ENCODE data around the gene C1orf232. TPM values are rescaled to one million over a fixed set of nuclear protein-coding genes. Genes with fewer than 3 reads are reported as not detected.

Gene C1orf232
- total and polyA plus RNA-seq, 2 of the 13 experiments (the other 11 are each of a cell fraction or from before 2014, with no cell fraction given) = not detected

DNA sequence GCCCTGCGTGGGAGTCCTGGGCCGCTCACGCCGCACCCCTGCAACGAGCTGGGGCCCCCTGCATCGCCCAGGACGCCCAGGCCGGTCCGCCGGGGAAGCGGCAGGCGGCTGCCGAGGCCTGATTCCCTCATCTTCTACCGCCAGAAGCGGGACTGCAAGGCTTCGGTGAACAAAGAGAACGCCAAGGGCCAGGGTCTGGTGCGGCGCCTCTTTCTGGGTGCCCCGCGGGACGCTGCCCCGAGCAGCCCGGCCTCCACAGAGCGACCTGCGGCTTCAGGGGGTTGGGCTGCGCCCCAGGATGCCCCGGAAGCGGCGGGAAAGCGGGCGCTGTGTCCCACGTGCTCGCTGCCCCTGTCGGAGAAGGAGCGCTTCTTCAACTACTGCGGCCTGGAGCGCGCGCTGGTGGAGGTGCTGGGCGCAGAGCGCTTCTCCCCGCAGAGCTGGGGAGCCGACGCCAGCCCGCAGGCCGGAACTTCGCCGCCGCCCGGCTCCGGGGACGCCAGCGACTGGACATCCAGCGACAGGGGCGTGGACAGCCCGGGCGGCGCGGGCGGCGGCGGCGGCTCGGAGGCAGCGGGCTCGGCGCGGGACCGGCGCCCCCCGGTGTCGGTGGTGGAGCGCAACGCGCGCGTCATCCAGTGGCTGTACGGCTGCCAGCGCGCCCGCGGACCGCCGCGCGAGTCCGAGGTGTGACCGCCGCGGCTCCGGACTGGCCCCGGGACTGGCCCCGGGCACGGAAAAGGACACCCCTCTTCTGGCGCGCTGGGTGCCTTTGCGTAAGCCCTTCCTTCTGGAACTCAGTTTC is 7.1 kb downstream of the C1orf232 start (continued):
- TF ChIP-seq, protein P1, sequence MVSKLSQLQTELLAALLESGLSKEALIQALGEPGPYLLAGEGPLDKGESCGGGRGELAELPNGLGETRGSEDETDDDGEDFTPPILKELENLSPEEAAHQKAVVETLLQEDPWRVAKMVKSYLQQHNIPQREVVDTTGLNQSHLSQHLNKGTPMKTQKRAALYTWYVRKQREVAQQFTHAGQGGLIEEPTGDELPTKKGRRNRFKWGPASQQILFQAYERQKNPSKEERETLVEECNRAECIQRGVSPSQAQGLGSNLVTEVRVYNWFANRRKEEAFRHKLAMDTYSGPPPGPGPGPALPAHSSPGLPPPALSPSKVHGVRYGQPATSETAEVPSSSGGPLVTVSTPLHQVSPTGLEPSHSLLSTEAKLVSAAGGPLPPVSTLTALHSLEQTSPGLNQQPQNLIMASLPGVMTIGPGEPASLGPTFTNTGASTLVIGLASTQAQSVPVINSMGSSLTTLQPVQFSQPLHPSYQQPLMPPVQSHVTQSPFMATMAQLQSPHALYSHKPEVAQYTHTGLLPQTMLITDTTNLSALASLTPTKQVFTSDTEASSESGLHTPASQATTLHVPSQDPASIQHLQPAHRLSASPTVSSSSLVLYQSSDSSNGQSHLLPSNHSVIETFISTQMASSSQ (IDR thresholded peaks at IDR 0.05; ENCODE audit: low read depth) = no peak
- TF ChIP-seq, protein P1 (CRISPR knock-in tag; IDR thresholded peaks at IDR 0.05; ENCODE audit: borderline replicate concordance) = no peak
- TF ChIP-seq CENPT (CRISPR knock-in tag; IDR thresholded peaks at IDR 0.05; ENCODE audit: low read depth) (no peak), FLYWCH1 (CRISPR knock-in tag; IDR thresholded peaks at IDR 0.05) (no peak), ZNF260 (CRISPR knock-in tag; IDR thresholded peaks at IDR 0.05; ENCODE audit: borderline replicate concordance, low read depth) (no peak), MBD4 (IDR thresholded peaks at IDR 0.05; ENCODE audit: borderline replicate concordance, low read length) (no peak), MYPOP (CRISPR knock-in tag; IDR thresholded peaks at IDR 0.05) (0 out of 2 replicates have a peak, but pooled peaks have one; percentile 57), HINFP (CRISPR knock-in tag; IDR thresholded peaks at IDR 0.05; ENCODE audit: low read depth) (no peak), ZNF75D (CRISPR knock-in tag; IDR thresholded peaks at IDR 0.05; ENCODE audit: borderline replicate concordance) (no peak), ZNF556 (CRISPR knock-in tag; IDR thresholded peaks at IDR 0.05; ENCODE audit: borderline replicate concordance) (no peak), ZNF441 (CRISPR knock-in tag; IDR thresholded peaks at IDR 0.05; ENCODE audit: borderline replicate concordance) (peak; percentile 70)
- TF ChIP-seq, protein P2, sequence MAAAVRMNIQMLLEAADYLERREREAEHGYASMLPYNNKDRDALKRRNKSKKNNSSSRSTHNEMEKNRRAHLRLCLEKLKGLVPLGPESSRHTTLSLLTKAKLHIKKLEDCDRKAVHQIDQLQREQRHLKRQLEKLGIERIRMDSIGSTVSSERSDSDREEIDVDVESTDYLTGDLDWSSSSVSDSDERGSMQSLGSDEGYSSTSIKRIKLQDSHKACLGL (CRISPR knock-in tag; IDR thresholded peaks at IDR 0.05) = peak; percentile 79

Data from HepG2 (cell line).